ENCODE data around the gene GRID2. TPM values are rescaled to one million over a fixed set of nuclear protein-coding genes. Genes with fewer than 3 reads are reported as not detected.

The GRID2 gene
- polyA plus RNA-seq, 1 donor from 2014 or later, result 14.9 TPM

- Histone ChIP-seq H3K9ac (ENCODE audit: low read length) (no peak overlapping the region), H3K4me3 (ENCODE audit: low read length) (no peak overlapping the region), H3K4me2 (ENCODE audit: low read length) (no peak overlapping the region), H3K27me3 (ENCODE audit: insufficient read depth, low read depth, low read length) (no peaks in the 10 kb centered on the region), H3K9me3 (ENCODE audit: low read length) (no peaks in the 10 kb centered on the region), H4K20me1 (ENCODE audit: insufficient read depth) (no peaks in the 10 kb centered on the region), H3K36me3 (ENCODE audit: insufficient read depth, low read length) (no peaks in the 10 kb centered on the region), H3K27ac (ENCODE audit: low read length) (no peak overlapping the region), H3K79me2 (replicated peaks; ENCODE audit: insufficient read depth, low read length) (no peaks in the 10 kb centered on the region), H3K9me2 (ENCODE audit: insufficient read depth, low read length) (no peaks in the 10 kb centered on the region), H3F3A (ENCODE audit: insufficient read depth, low read length, poor library complexity, severe bottlenecking) (no peaks in the 10 kb centered on the region), H2AFZ (ENCODE audit: low read depth, low read length) (no peak overlapping the region)
- TF ChIP-seq, protein P1, sequence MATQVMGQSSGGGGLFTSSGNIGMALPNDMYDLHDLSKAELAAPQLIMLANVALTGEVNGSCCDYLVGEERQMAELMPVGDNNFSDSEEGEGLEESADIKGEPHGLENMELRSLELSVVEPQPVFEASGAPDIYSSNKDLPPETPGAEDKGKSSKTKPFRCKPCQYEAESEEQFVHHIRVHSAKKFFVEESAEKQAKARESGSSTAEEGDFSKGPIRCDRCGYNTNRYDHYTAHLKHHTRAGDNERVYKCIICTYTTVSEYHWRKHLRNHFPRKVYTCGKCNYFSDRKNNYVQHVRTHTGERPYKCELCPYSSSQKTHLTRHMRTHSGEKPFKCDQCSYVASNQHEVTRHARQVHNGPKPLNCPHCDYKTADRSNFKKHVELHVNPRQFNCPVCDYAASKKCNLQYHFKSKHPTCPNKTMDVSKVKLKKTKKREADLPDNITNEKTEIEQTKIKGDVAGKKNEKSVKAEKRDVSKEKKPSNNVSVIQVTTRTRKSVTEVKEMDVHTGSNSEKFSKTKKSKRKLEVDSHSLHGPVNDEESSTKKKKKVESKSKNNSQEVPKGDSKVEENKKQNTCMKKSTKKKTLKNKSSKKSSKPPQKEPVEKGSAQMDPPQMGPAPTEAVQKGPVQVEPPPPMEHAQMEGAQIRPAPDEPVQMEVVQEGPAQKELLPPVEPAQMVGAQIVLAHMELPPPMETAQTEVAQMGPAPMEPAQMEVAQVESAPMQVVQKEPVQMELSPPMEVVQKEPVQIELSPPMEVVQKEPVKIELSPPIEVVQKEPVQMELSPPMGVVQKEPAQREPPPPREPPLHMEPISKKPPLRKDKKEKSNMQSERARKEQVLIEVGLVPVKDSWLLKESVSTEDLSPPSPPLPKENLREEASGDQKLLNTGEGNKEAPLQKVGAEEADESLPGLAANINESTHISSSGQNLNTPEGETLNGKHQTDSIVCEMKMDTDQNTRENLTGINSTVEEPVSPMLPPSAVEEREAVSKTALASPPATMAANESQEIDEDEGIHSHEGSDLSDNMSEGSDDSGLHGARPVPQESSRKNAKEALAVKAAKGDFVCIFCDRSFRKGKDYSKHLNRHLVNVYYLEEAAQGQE (IDR thresholded peaks at IDR 0.05; ENCODE audit: borderline replicate concordance), result no peak
- TF ChIP-seq TAF1 (IDR thresholded peaks at IDR 0.05; ENCODE audit: low read depth) (no peak), CTCF (IDR thresholded peaks at IDR 0.05; ENCODE audit: poor library complexity, severe bottlenecking) (no peak), EZH2 (IDR thresholded peaks at IDR 0.05; ENCODE audit: borderline replicate concordance, insufficient read depth, low read length, poor library complexity, severe bottlenecking) (no peak), POLR2AphosphoS5 (IDR thresholded peaks at IDR 0.05) (no peak), RAD21 (conservative IDR thresholded peaks at IDR 0.05) (no peak), MXI1 (conservative IDR thresholded peaks at IDR 0.05; ENCODE audit: poor library complexity, severe bottlenecking) (no peak), SMC3 (conservative IDR thresholded peaks at IDR 0.05; ENCODE audit: poor library complexity) (no peak), EP300 (conservative IDR thresholded peaks at IDR 0.05; ENCODE audit: poor library complexity, severe bottlenecking) (no peak)
Measured at GRCh38 chr4:93446038-93446437, 1142.3 kb downstream of the GRID2 start.

DNA sequence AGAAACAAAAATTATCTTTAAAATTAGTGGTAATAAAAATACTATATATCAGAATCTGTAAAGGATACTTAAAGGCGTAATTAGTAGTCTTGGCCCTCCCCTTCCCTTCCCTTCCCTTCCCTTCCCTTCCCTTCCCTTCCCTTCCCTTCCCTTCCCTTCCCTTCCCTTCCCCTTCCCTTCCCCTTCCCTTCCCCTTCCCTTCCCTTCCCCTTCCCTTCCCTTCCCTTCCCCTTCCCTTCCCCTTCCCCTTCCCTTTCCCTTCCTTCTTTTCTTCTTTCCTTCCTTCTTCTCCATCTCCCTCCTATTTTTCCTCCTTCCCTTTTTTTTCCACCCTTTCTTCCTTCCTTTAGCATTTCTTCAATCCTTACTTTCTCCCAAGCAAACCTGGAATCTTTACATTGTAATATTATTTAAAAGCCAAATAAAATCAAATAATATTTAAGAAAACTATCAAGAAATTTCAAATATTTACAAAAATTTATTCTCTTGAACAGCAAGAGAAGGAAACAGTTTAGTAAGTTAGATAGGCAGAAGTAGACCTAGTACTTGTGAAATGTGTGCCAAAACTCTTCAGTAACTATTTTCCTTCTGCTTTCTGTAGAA is 1145.0 kb downstream of the GRID2 start:
- Histone ChIP-seq H3K9ac (ENCODE audit: low read length) (no peak overlapping the region), H3K9me2 (ENCODE audit: insufficient read depth, low read length) (no peaks in the 10 kb centered on the region), H3K4me3 (ENCODE audit: low read length) (no peak overlapping the region), H3F3A (ENCODE audit: insufficient read depth, low read length, poor library complexity, severe bottlenecking) (no peaks in the 10 kb centered on the region), H4K20me1 (ENCODE audit: insufficient read depth) (no peaks in the 10 kb centered on the region), H3K4me2 (ENCODE audit: low read length) (no peak overlapping the region), H2AFZ (ENCODE audit: low read depth, low read length) (no peak overlapping the region), H3K27ac (ENCODE audit: low read length) (no peak overlapping the region), H3K79me2 (replicated peaks; ENCODE audit: insufficient read depth, low read length) (no peaks in the 10 kb centered on the region), H3K9me3 (ENCODE audit: low read length) (no peaks in the 10 kb centered on the region), H3K27me3 (ENCODE audit: insufficient read depth, low read depth, low read length) (no peaks in the 10 kb centered on the region), H3K36me3 (ENCODE audit: insufficient read depth, low read length) (no peaks in the 10 kb centered on the region)
- no peak for TF ChIP-seq SMC3 (conservative IDR thresholded peaks at IDR 0.05; ENCODE audit: poor library complexity)
- TF ChIP-seq, protein P1 (IDR thresholded peaks at IDR 0.05; ENCODE audit: borderline replicate concordance), result no peak

Data from neural cell (in vitro differentiated cells).